Urinary bladder (tissue), 4 donors: ENCODE measurements around the gene MBOAT7. TPM values are rescaled to one million over a fixed set of nuclear protein-coding genes. Genes with fewer than 3 reads are reported as not detected.
"Not testable (repeated sequence)": the region's sequence is repeated elsewhere in the genome, so short reads cannot be mapped to it uniquely, and the experiment has no call there.

Source experiments
- DNase-seq: peaks from one replicate; pipeline ENCODE4 v3.0.0-alpha.2; 2015; ENCODE audit errors: extremely low spot score
- H3K27ac ChIP-seq: one replicate; pipeline ENCODE4 v1.5.1; 2013; ENCODE audit warnings: low read depth, mild to moderate bottlenecking, moderate library complexity
- H3K36me3 ChIP-seq: one replicate; pipeline ENCODE4 v1.6.1; 2013; ENCODE audit warnings: mild to moderate bottlenecking, moderate library complexity; ENCODE audit not compliant: insufficient read depth
- H3K4me1 ChIP-seq: one replicate; pipeline ENCODE4 v1.6.1; 2013; ENCODE audit warnings: mild to moderate bottlenecking, moderate library complexity; ENCODE audit not compliant: insufficient read depth
- H3K4me3 ChIP-seq: one replicate; pipeline ENCODE4 v1.5.1; 2013; ENCODE audit warnings: low read depth, low read length
- WGBS: extraction: QIAGEN DNeasy Blood & Tissue Kit; methylation state at CpG from one replicate; pipeline ENCODE4 v1.1.7; 2013; 5-methylcytosine and 5-hydroxymethylcytosine counted together
- polyA plus RNA-seq: library from polyadenylated mRNA; stranded (reverse); fragments of 200-250 nt; gene quantifications from one replicate; pipeline ENCODE4 v1.2.3, GENCODE V29; 2013
- total RNA-seq: library from RNA; depleted of rRNA; stranded (reverse); fragments of >200 nt; gene quantifications from one replicate; pipeline ENCODE4 v1.2.3, GENCODE V29; 2014
- donor health status: healthy with polysubstance abuse.
- donor health status: healthy.

Gene MBOAT7
- total and polyA plus RNA-seq, 2 donors: 22.9 to 69.7 TPM

DNA sequence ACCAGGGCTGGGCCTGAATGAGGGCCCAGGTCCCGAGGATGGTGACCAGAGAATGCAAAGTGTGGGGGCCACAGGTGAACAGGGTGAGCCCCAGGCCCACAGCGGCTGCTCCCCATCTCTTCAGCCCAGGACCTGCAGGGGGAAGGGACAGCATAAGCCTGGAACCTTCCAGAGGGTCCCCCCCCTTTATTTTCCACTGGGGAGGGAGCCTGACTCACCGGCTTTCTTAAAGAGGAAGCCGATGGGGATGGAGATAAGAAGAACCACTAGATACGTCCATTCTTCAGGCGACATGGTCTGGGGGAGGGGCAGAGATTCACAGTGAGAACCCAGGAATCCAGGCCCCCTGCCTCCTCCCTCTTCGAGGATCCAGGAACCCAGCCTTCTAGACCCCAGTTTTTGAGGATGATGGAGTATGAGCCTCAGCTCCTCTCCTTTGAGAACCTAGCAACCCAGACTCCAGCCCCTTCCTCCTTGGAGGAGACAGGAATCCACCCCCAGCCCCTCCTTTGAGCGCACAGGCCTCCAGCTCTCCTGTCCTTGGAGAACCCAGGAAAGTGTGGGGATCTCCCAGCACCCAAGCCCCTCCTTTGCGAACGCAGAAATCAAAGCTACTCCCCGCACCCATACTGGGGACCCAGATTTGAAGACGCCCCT, 1.0 kb downstream of the MBOAT7 start:
- 22% methylated on average over 12 of the region's 12 CpGs for WGBS
- Histone ChIP-seq H3K4me1 (no peaks in the 10 kb centered on the region), H3K4me3 (peak overlapping the region; percentile 55), H3K27ac (no peak overlapping the region), H3K36me3 (no peaks in the 10 kb centered on the region)
- DNase-seq: no peak

DNA sequence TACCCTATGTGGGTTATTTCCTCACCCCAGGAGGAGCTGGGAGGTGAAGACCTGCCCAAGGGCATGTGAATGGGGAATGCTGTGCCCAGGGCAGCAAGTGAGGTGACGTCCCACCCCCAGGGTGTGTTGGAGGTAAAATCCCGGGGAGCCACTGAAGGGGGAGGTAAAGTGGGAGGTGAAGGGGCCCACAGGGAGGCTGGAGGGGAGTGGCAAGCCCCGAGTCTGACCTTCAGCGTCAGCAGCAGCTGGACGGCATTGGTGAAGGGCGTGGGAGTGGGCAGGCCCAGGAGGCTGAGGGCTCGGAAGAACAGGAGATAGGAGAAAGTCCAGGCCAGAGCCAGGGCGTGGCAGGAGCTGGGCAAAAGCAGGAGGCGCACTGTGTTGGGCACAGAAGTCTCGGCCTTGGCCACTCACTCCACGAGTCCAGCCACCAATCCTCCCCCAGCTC, 2.4 kb downstream of the MBOAT7 start:
- no peak overlapping the region for H3K27ac ChIP-seq
- H3K4me1 ChIP-seq: no peaks in the 10 kb centered on the region
- H3K36me3 ChIP-seq: no peaks in the 10 kb centered on the region
- WGBS: 87% methylated on average over 11 of the region's 11 CpGs
- no peak for DNase-seq
- H3K4me3 ChIP-seq: no peak overlapping the region

DNA sequence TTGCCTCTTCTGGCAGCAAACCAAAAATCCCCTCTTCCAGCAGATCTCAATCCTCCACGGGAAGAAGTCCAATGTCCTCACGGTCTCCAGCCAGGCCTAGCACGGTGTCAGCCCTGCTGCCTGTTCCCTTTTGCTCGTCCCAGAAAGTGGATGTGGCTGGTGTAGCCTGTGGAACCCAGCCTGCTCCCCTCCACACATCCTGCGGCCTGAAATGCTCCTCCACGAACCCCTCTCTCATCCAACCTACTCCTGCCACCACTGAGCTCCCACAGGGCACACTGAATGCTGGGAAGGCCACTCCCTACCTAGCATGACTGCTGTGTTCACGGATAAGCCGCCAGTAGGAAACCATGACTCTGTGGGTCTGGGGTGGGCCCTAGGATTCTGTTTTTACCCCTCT, 3.0 kb downstream of the MBOAT7 start:
- 82% methylated on average over 8 of the region's 8 CpGs for WGBS
- DNase-seq: no peak
- Histone ChIP-seq H3K27ac (no peak overlapping the region), H3K4me3 (no peak overlapping the region), H3K4me1 (no peaks in the 10 kb centered on the region), H3K36me3 (no peaks in the 10 kb centered on the region)

DNA sequence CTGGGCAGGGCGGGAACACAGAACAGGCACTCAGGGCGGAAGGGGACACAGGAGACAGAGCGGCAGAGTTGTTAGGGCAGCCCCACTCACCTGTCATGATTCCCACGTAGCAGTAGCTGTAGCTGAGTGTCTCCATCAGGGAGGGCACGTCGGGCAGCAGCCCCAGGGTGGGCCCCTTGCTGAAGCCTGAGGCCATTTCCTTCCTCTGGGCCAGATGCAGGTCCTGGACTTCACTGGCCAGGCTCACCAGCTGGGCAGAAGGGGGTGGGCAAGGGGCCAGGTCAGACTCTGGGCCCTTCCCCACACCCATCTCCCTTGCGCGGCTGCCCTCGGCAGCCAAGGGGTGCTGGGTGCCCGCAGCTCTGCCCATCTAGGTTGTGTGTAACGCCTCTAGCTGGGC, 5.9 kb downstream of the MBOAT7 start:
- H3K4me1 ChIP-seq: no peaks in the 10 kb centered on the region
- H3K36me3 ChIP-seq: no peaks in the 10 kb centered on the region
- H3K27ac ChIP-seq: no peak overlapping the region
- no peak for DNase-seq
- 89% methylated on average over 11 of the region's 11 CpGs for WGBS
- no peak overlapping the region for H3K4me3 ChIP-seq

DNA sequence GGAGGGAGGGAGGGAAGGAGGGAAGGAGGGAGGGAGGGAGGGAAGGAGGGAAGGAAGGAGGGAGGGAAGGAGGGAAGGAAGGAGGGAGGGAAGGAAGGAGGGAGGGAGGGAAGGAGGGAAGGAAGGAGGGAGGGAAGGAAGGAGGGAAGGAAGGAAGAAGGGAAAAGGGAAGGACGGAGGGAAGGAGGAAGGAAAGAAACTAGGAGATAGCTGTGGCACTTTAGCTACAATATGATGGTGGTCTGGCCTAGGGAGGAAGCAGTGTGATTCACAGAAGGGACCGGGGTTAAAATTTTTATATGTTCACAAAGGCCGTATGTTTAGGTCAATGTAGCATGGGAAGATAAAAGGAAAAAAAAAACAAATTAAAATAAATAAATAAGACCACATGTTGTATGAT, 7.5 kb downstream of the MBOAT7 start:
- not testable (repeated sequence) for DNase-seq, H3K36me3 ChIP-seq, H3K27ac ChIP-seq, H3K4me3 ChIP-seq, H3K4me1 ChIP-seq
- WGBS: 81% methylated on average over 3 of the region's 3 CpGs

DNA sequence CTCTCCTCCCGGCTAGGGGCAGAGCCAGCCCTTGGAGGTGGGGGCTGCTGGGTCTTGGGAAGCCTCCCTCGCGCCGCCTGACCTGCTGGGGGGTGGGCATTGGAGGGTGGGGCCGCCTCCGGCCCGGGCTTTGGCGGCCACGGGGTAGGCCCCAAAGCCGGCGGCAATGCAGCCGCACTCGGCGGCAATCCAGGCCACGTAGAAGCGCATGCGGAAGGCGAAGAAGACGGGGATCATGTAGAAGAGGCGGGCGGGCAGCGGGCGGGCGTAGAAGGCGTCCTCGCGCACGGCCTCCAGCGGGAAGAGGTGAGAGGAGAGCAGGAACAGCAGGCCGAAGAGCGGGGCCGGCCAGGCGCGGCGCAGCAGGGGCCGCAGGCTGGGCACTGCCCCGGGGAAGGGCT, 8.7 kb downstream of the MBOAT7 start:
- Histone ChIP-seq H3K36me3 (no peaks in the 10 kb centered on the region), H3K27ac (no peak overlapping the region), H3K4me3 (no peak overlapping the region), H3K4me1 (no peaks in the 10 kb centered on the region)
- 96% methylated on average over 37 of the region's 37 CpGs for WGBS
- no peak for DNase-seq

DNA sequence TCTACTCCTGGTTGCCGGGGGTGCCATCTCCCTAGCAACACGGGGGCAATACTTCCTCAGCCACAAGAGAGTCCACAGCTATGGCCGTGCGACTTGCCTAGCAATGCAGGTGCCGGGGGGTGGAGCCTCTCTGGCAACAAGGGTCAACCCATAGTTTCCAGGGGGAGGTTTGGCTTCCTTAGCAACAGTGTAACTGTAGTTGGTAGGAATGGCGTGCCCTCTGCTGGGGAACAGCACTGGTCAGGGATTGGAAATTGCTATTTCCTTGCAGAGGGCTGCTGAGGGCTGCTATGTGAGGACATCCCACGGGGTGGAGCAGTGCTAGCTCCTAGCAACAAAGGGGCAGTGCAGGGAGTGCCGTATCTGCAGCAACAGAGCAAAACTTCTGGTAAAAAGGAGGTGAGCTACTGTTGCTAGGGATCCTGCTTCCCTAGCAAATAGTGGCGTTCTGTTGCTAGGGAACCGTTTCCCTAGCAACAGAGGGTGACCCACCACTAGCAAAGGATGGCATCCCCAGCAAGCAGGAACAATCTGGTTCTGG, 9.4 kb downstream of the MBOAT7 start:
- no peak for DNase-seq
- no peaks in the 10 kb centered on the region for H3K36me3 ChIP-seq

DNA sequence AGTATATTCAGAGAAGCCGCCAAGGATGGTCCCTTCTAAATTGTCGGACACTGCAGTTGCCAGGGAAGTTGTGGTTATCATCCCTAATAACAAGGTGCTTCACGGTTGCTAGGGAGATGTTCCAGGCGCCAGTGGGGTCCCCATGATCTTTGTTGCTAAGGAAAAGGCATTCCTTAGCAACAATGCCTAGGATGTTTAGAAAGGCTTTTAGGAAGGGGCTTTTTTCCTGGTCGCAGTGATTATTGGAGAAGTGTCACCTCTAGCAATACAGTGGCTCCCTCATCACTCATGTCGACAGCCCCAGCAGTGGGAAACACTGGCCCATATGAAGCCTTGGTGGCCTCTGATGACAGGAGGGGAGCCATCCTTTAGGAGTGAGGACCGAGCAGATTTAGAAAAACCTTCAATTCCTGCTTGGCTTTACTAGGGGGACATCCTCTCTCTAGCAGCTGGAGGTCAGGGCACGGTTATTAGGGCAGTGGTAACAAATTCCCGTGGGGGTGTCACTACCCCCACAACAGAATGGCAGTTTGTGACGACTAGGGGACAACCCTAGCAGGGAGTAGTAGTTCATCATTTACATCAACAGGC, 10.0 kb downstream of the MBOAT7 start:
- H3K27ac ChIP-seq: no peak overlapping the region
- H3K4me3 ChIP-seq: no peak overlapping the region
- no peak for DNase-seq
- H3K36me3 ChIP-seq: no peaks in the 10 kb centered on the region
- WGBS: 86% methylated on average over 10 of the region's 10 CpGs
- H3K4me1 ChIP-seq: no peaks in the 10 kb centered on the region

More for the DNA sequence above, 9.4 kb downstream of the MBOAT7 start:
- Histone ChIP-seq H3K27ac (no peak overlapping the region), H3K4me1 (no peaks in the 10 kb centered on the region), H3K4me3 (no peak overlapping the region)
- WGBS: 49% methylated on average over 10 of the region's 10 CpGs

DNA sequence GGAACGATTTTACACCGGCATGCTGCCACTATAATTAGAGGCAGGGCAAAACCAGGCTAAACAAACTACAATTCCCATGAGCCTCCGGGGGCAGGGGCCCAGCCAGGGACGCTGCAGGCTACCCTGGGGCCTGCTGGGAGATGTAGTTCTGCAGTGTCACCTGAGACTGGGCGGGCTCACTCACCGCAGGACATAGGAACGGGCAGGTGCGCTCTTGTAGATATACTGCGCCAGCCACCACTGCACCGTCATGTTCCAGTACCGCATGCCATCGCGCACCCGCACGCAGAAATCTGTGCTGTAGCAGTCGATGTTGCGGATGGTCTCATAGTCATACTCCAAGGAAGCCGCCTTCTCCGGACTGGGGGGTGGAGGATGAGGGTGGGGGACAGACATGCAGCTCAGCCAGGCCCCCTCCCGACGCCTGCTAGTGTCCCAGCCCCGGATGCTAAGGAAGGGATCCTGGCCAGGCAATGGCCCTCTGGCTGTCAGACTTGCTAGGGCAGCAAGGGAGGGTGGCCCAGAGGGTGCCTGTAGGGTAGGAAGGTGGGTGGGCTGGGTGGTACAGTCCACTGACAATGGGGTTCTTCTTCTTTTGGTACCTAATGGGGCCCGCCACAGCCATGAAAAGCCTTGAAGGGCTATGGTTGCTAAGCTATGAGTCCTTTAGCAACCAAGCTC, 10.7 kb downstream of the MBOAT7 start:
- Histone ChIP-seq H3K4me3 (no peak overlapping the region), H3K27ac (no peak overlapping the region), H3K4me1 (no peaks in the 10 kb centered on the region), H3K36me3 (no peaks in the 10 kb centered on the region)
- WGBS: 74% methylated on average over 23 of the region's 23 CpGs
- DNase-seq: no peak

DNA sequence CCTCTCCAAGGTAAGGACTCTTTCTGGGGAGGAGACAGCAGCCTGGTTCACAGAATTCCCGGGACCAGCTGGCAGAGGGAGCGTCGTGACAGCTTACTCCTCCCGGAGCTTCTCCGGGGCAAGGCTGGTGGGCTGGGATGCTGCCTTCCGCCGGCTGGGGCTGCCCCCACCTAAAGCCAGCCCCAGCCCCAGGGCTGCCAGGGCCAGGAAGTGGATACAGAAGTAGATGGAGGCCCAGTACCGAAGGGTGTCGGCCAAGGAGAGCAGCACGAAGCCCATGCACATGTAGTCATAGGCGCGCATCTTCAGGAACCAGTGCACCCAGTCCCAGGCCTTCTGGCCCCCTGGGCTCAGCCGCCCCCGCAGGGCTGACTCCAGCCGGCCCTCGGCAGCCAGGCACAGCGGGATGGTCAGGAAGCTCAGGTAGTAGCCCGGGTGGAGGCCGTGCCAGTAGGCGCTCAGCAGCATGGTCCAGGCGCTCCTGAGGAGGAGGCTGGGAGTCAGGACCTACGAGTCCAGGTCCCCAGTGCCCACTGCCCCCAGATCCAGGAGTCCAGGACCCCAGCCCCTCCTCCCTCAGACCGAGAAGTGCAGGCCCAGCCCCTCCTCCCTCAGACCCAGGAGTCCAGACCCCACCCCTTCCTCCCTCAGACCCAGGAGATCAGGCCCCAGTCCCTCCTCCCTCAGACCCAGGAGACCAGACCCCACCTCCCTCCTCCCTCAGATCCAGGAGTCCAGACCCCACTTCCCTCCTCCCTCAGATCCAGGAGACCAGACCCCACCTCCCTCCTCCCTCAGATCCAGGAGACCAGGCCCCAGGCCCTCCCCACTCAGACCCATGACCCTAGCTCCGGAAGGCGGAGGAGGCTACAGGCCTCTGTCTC, 15.2 kb downstream of the MBOAT7 start:
- no peak overlapping the region for H3K4me3 ChIP-seq
- H3K36me3 ChIP-seq: no peaks in the 10 kb centered on the region
- no peak overlapping the region for H3K27ac ChIP-seq
- 70% methylated on average over 25 of the region's 25 CpGs for WGBS
- H3K4me1 ChIP-seq: no peaks in the 10 kb centered on the region
- no peak for DNase-seq

DNA sequence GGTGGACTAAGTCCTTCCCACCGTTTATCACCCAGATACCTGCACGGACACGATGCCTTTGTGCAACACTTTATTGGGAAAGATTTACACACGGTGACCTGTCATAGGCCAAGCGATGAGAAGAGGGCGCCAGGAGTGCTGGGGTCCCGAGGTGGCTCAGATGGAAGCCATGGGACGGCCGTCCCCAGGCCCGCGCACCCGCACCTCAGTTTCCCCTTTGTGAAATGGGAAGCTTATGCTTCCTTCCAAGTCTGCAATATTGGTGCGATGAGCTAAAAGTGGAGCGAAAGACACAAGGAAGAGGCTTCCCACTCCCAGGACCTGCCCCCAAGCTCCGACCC, 16.1 kb downstream of the MBOAT7 start:
- no peak overlapping the region for H3K27ac ChIP-seq
- H3K4me3 ChIP-seq: no peak overlapping the region
- DNase-seq: no peak
- no peaks in the 10 kb centered on the region for H3K36me3 ChIP-seq
- no peaks in the 10 kb centered on the region for H3K4me1 ChIP-seq
- WGBS: 41% methylated on average over 15 of the region's 15 CpGs

DNA sequence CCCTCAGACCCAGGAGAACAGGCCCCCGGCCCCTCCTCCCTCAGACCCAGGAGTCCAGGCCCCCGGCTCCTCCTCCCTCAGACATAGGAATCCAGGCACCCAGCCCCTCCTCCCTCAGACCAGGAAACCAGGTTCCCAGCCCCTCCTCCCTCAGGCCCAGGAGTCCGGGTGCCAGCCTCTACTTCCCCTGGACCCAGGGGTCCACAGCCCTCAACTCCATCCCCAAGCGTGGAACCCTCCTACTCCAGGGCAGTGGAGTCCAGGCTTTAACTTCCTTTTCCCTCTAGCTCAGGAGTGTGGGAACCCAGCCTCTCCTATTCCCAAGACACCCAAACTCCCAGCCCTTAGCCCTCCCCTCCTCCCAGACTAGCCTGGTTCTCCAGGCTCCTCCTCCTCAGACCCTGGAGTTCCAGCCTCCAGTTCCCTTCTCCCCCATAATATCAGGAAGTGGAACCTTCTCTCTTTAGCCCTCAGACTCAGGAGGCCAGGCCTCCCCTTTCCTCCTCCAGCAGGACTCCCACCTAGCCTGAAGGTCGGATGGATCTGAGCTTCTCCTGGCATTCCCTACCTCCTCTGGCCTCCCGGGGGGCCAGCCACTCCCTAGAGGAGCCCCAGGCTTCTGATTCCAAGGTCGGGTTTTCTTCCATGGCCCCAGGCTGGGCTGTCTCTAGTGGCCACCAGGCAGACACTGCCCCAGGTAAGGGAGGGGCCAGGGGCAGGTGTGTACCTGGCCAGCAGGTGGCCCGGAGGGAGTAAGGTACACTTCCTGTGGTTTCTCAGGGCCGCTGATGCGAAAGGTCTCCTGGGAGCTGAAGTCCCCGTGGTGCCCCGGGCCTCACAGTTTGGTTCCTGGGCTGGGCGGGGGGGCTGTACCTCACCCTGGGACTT, 16.7 kb downstream of the MBOAT7 start, which contains the start of gene TMC4:
TMC4 (minus strand) TSS at position 690 of the 888 bp plus-strand sequence; CDS start at position 647, 43 bp downstream.
- Histone ChIP-seq H3K4me3 (peak within 1 kb of the TSS; percentile 11), H3K4me1 (no peaks in the 10 kb centered on the region), H3K27ac (peak within 1 kb of the TSS; percentile 24), H3K36me3 (no peaks in the 10 kb centered on the region)
- WGBS: 13% methylated on average over 13 of the region's 13 CpGs
- DNase-seq: no peak
